K562 (cell line): ENCODE measurements around the gene FBXL12. TPM values are rescaled to one million over a fixed set of nuclear protein-coding genes. Genes with fewer than 3 reads are reported as not detected.

Experiments
- GATAD2A ChIP-seq: fragments of 450-650 bp; IDR thresholded peaks from 2 replicates; pipeline ENCODE4 v1.6.1; 2017
- GMEB1 ChIP-seq: fragments of 250-450 bp; sonication (Bioruptor Pico); IDR thresholded peaks from 2 replicates; pipeline ENCODE4 v1.4.0; 2020; ENCODE audit warnings: mild to moderate bottlenecking
- MAFG ChIP-seq: fragments of 450-650 bp; conservative IDR thresholded peaks from 2 replicates; pipeline ENCODE4 v1.6.1; 2016; ENCODE audit warnings: missing genetic modification characterization, missing compliant biosample characterization
- OTX1 ChIP-seq: fragments of 450-650 bp; formaldehyde crosslinking; IDR thresholded peaks from 2 replicates; pipeline ENCODE4 v1.4.0; 2022; ENCODE audit warnings: mild to moderate bottlenecking
- REST ChIP-seq, 2 experiments: fragments of 450-650 bp; formaldehyde crosslinking in 1 of 2; IDR thresholded peaks; 2 replicates each; pipeline versions ENCODE4 v1.4.0 to v1.6.1; 2014 to 2020; ENCODE audit warnings: mild to moderate bottlenecking in 2 of 2, borderline replicate concordance in 1 of 2, low read depth in 1 of 2
- TAF1 ChIP-seq: IDR thresholded peaks from 2 replicates; pipeline ENCODE4 v1.6.1; 2011; ENCODE audit warnings: mild to moderate bottlenecking, low read length, moderate library complexity; ENCODE audit not compliant: insufficient read depth, control insufficient read depth, severe bottlenecking; ENCODE audit errors: extremely low read depth
- ZNF507 ChIP-seq: conservative IDR thresholded peaks from 2 replicates; pipeline ENCODE4 v1.6.1; 2017; ENCODE audit warnings: missing genetic modification characterization, missing compliant biosample characterization
- ZNF655 ChIP-seq: fragments of 250-450 bp; sonication (Bioruptor Pico); IDR thresholded peaks from 2 replicates; pipeline ENCODE4 v1.5.0; 2021
- polyA plus RNA-seq, 8 experiments: library from polyadenylated mRNA; depleted of rRNA in 4 of 8; stranded (reverse) in 5 of 8; unstranded in 3 of 8; fragments of >200 nt; fragmentation: Nextera tagmentation in 2 of 8; fragmentation: Illumina TruSeq in 1 of 8; extraction: Ambion mirVana in 2 of 8; extraction: Trizol in 1 of 8; gene quantifications; 2 replicates each; pipeline versions ENCODE4 v1.2.1 to v1.2.3, GENCODE V29; 2011 to 2014; ENCODE audit warnings: inconsistent platforms in 1 of 8, missing spikeins in 1 of 8
- total RNA-seq, 7 experiments: library from RNA; depleted of rRNA in 6 of 7; stranded (reverse); fragments of >200 nt in 6 of 7; fragmentation: Illumina TruSeq in 2 of 7; extraction: Trizol in 2 of 7; gene quantifications; 2 replicates each; pipeline versions ENCODE4 v1.2.1 to v1.2.3, GENCODE V29; 2011 to 2021; ENCODE audit warnings: low replicate concordance in 1 of 7
- TF ChIP-seq, protein P1 (sequence below): sonication (generic); formaldehyde crosslinking; IDR thresholded peaks from 2 replicates; pipeline ENCODE4 v1.8.0; 2023; ENCODE audit warnings: mild to moderate bottlenecking, missing genetic modification reagents

Gene FBXL12
- total and polyA plus RNA-seq, 9 of the 15 experiments (the other 6 are each of a cell fraction or from before 2014, with no cell fraction given) = 2.7 to 40.5 (median 26.5) TPM

DNA sequence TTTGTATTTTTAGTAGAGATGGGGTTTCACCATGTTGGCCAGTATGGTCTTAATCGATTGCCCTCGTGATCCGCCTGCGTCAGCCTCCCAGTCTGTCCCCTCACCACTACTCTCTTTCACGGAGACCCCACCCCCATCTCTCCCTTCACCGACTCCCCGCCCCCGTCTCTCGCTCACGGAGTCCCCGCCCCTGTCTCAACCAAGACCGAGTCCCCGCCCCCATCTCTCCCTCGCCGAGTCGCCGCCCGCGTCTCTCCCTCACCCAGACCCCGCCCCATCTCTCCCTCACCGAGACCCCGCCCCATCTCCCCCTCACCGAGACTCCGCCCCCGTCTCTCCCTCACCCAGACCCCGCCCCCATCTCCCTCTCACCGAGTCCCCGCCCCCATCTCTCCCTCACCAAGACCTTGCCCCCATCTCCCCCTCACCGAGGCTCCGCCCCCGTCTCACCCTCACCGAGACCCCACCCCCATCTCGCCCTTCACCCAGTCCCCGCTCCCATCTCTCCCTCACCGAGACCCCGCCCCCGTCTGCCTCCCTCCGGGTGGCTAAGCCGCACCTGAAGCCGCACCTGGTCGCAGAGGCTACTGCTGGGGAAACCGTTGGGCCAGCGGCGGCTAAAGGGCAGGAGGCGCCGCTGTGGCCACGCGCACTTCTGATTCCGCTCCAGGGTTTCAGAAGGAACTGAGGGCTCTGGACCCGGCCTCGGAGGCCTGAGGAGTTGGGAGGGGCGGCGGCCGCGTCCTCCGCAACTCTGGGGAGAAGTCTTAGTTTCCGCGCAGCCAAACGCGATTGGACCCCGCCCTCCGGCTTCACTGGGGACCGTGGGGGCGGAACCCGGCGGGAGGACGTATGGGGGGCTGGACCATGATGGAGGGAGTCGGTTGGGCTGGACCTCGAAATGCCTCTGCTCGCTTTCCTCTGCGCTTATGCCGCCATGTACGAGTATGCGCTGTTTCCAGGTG is 33.2 kb downstream of the FBXL12 start (continued):
- TF ChIP-seq ZNF655 (no peak), GATAD2A (0 out of 2 replicates have a peak, but pooled peaks have one; percentile 47), TAF1 (no peak), OTX1 (CRISPR knock-in tag) (no peak), REST (IDR thresholded peaks at IDR 0.05; ENCODE audit: borderline replicate concordance) (no peak), REST (CRISPR knock-in tag; IDR thresholded peaks at IDR 0.05; ENCODE audit: low read depth) (no peak), MAFG (tag) (no peak), ZNF507 (no peak), GMEB1 (no peak; the same call in 1 of the 2 replicates)
- TF ChIP-seq, protein P1, sequence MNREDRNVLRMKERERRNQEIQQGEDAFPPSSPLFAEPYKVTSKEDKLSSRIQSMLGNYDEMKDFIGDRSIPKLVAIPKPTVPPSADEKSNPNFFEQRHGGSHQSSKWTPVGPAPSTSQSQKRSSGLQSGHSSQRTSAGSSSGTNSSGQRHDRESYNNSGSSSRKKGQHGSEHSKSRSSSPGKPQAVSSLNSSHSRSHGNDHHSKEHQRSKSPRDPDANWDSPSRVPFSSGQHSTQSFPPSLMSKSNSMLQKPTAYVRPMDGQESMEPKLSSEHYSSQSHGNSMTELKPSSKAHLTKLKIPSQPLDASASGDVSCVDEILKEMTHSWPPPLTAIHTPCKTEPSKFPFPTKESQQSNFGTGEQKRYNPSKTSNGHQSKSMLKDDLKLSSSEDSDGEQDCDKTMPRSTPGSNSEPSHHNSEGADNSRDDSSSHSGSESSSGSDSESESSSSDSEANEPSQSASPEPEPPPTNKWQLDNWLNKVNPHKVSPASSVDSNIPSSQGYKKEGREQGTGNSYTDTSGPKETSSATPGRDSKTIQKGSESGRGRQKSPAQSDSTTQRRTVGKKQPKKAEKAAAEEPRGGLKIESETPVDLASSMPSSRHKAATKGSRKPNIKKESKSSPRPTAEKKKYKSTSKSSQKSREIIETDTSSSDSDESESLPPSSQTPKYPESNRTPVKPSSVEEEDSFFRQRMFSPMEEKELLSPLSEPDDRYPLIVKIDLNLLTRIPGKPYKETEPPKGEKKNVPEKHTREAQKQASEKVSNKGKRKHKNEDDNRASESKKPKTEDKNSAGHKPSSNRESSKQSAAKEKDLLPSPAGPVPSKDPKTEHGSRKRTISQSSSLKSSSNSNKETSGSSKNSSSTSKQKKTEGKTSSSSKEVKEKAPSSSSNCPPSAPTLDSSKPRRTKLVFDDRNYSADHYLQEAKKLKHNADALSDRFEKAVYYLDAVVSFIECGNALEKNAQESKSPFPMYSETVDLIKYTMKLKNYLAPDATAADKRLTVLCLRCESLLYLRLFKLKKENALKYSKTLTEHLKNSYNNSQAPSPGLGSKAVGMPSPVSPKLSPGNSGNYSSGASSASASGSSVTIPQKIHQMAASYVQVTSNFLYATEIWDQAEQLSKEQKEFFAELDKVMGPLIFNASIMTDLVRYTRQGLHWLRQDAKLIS (CRISPR knock-in tag) = peak; percentile 64; the same call in 1 of the 2 replicates
